ENCODE results near the gene BLOC1S4.

Gene BLOC1S4

DNA sequence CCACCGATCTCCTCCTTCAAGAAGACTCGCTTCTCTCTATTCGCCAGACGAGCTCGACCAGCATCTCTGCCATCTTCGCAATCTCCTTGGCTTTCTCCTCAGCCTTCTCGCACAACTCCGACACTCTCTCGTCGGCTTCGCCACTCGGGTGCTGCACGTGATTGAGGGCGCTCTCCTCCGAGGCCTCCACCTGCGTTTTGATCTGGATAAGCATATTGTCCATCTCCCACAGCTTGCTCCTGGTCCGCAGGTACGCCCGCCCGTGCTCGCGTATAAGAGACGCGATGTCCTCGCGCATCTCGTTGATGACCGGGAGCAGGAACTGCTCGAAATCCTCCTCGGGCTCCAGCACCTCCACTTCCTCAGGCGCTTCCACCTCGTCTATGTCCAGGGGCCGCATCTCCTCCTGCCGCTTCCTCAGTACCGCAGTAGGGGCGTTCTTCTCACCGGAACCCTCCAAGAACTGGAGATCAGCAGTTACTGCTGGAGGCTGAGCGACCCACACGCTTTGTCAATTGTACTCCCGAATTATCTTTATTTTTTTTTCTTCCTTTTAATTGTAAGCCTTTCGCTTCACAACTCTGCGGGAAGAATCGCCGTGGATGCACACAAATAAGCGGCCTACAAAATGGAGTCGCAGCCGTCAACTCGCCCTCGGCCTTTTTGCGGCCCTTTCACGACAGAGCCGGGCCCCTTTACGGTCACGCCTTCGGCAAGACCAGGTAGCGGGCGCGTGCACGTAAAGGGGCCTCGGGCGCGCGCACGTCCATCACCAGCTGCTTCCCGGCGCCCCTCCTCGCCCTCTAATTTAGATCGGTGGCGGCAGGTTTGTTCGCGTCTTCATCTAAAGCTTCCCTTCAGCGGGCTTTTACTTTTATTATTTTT lies 6.5 kb upstream of the BLOC1S4 start, which contains the start of gene MRFAP1L1:
Gene MRFAP1L1 (minus strand): TSS at position 636 of the 885 bp plus-strand sequence. CDS start 236 bp downstream, at position 400.
- Histone ChIP-seq H3K4ac (ENCODE audit: low read depth, low read length) (no peak within 1 kb of the TSS), H3K36me3 (ENCODE audit: control insufficient read depth, insufficient read depth, low read length) (no peaks in the 10 kb centered on the region), H3K79me1 (ENCODE audit: low read length) (peaks cover 23% of the 10 kb centered on the region), H4K5ac (ENCODE audit: low read length) (peak within 1 kb of the TSS; percentile 78), H3K4me1 (ENCODE audit: control insufficient read depth, low read depth, low read length) (peaks cover 10% of the 10 kb centered on the region), H3K9ac (ENCODE audit: low read length) (peak within 1 kb of the TSS; percentile 95), H3K79me2 (ENCODE audit: control insufficient read depth, insufficient read depth, low read length) (peaks cover 36% of the 10 kb centered on the region), H2BK120ac (ENCODE audit: low read depth, low read length) (no peak within 1 kb of the TSS), H3K4me3 (ENCODE audit: low read length) (peak within 1 kb of the TSS; percentile 91), H3K27me3 (ENCODE audit: insufficient read depth, low read length, poor library complexity) (no peaks in the 10 kb centered on the region), H3K56ac (ENCODE audit: low read length) (peak within 1 kb of the TSS; percentile 97), H3K27ac (ENCODE audit: low read depth, low read length) (peak within 1 kb of the TSS; percentile 34), H4K8ac (ENCODE audit: low read depth, low read length) (no peak within 1 kb of the TSS), H2BK5ac (ENCODE audit: low read length) (no peak within 1 kb of the TSS), H3K18ac (ENCODE audit: low read length) (no peak within 1 kb of the TSS), H2BK15ac (replicated peaks; ENCODE audit: low read depth) (no peak within 1 kb of the TSS), H3K4me2 (ENCODE audit: low read length) (peak within 1 kb of the TSS; percentile 96), H2AK5ac (ENCODE audit: low read length) (peak within 1 kb of the TSS; percentile 73), H3K23ac (ENCODE audit: low read length) (peak within 1 kb of the TSS; percentile 98)
- WGBS (ENCODE audit: extremely low coverage, insufficient coverage, low lambda C conversion rate): no CpG with 5 or more reads among the region's 72 CpGs
- DNase-seq: peak; percentile 99

DNA sequence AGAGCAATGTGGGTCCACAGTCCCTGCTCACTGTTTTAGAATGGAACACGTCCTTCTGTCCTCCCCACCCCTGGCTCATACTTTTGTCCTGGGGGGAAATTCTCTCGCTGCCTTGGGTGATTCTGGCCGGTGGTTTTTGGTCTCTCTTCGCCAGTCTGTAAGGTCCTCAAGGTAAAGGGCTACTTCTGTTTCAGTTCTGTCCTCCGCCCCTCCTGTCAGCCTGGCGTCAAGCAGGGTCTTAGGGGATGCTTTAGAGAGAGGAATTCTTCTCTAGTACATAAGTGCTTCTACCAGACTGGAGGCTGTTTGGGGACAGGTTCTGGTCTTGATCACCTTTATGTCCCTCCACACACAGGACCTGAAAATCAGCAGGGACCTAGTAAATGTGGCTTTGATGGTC lies 5.7 kb upstream of the BLOC1S4 start:
- H2BK5ac ChIP-seq (ENCODE audit: low read length): no peak overlapping the region
- WGBS (ENCODE audit: extremely low coverage, insufficient coverage, low lambda C conversion rate): no CpG with 5 or more reads among the region's 6 CpGs
- H4K8ac ChIP-seq (ENCODE audit: low read depth, low read length): no peak overlapping the region
- H3K18ac ChIP-seq (ENCODE audit: low read length): no peak overlapping the region
- no peak overlapping the region for H2BK15ac ChIP-seq (replicated peaks; ENCODE audit: low read depth)
- H3K4me2 ChIP-seq (ENCODE audit: low read length): peak overlapping the region; percentile 59
- H3K27ac ChIP-seq (ENCODE audit: low read depth, low read length): no peak overlapping the region
- no peaks in the 10 kb centered on the region for H3K27me3 ChIP-seq (ENCODE audit: insufficient read depth, low read length, poor library complexity)
- H3K4me3 ChIP-seq (ENCODE audit: low read length): peak overlapping the region; percentile 19
- peaks cover 10% of the 10 kb centered on the region for H3K4me1 ChIP-seq (ENCODE audit: control insufficient read depth, low read depth, low read length)
- H2AK5ac ChIP-seq (ENCODE audit: low read length): no peak overlapping the region
- H2BK120ac ChIP-seq (ENCODE audit: low read depth, low read length): no peak overlapping the region
- H3K23ac ChIP-seq (ENCODE audit: low read length): no peak overlapping the region
- peak overlapping the region; percentile 78 for H4K5ac ChIP-seq (ENCODE audit: low read length)
- no peaks in the 10 kb centered on the region for H3K36me3 ChIP-seq (ENCODE audit: control insufficient read depth, insufficient read depth, low read length)
- H3K79me1 ChIP-seq (ENCODE audit: low read length): peaks cover 19% of the 10 kb centered on the region
- DNase-seq: no peak
- H3K56ac ChIP-seq (ENCODE audit: low read length): peak overlapping the region; percentile 83
- peaks cover 36% of the 10 kb centered on the region for H3K79me2 ChIP-seq (ENCODE audit: control insufficient read depth, insufficient read depth, low read length)
- H3K4ac ChIP-seq (ENCODE audit: low read depth, low read length): no peak overlapping the region
- H3K9ac ChIP-seq (ENCODE audit: low read length): peak overlapping the region; percentile 71

DNA sequence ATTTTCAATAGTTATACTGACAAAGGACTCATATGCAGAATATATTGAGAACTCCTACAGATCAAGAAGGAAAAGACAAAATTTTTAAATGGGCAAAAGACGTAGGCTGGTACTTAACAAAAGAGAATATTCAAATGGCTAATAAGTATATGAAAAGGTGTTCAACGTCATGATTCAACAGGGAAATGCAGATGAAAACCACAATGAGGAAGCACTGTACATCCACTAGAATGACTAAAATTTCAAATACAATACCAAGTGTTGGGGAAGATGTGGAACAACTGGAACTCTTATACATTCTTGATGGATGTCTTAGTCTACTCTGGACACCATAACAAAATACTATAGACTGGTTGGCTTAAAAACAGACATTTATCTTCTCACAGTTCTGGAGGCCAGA lies 5.0 kb upstream of the BLOC1S4 start:
- Histone ChIP-seq H2AK5ac (ENCODE audit: low read length) (no peak overlapping the region), H3K79me2 (ENCODE audit: control insufficient read depth, insufficient read depth, low read length) (peaks cover 33% of the 10 kb centered on the region), H3K27me3 (ENCODE audit: insufficient read depth, low read length, poor library complexity) (no peaks in the 10 kb centered on the region), H3K79me1 (ENCODE audit: low read length) (peaks cover 19% of the 10 kb centered on the region), H3K36me3 (ENCODE audit: control insufficient read depth, insufficient read depth, low read length) (no peaks in the 10 kb centered on the region), H3K9ac (ENCODE audit: low read length) (no peak overlapping the region), H3K4me3 (ENCODE audit: low read length) (no peak overlapping the region), H3K4me2 (ENCODE audit: low read length) (no peak overlapping the region), H3K23ac (ENCODE audit: low read length) (no peak overlapping the region), H3K4me1 (ENCODE audit: control insufficient read depth, low read depth, low read length) (peaks cover 10% of the 10 kb centered on the region), H3K18ac (ENCODE audit: low read length) (no peak overlapping the region), H2BK120ac (ENCODE audit: low read depth, low read length) (no peak overlapping the region), H4K8ac (ENCODE audit: low read depth, low read length) (no peak overlapping the region), H2BK5ac (ENCODE audit: low read length) (no peak overlapping the region), H3K56ac (ENCODE audit: low read length) (no peak overlapping the region), H2BK15ac (replicated peaks; ENCODE audit: low read depth) (no peak overlapping the region), H3K4ac (ENCODE audit: low read depth, low read length) (no peak overlapping the region), H4K5ac (ENCODE audit: low read length) (no peak overlapping the region), H3K27ac (ENCODE audit: low read depth, low read length) (no peak overlapping the region)
- DNase-seq: no peak
- WGBS (ENCODE audit: extremely low coverage, insufficient coverage, low lambda C conversion rate): no CpG with 5 or more reads among the region's 2 CpGs

GRCh38 chr4:6714954-6715353 lies 1.0 kb upstream of the BLOC1S4 start:
- no peaks in the 10 kb centered on the region for H3K4me1 ChIP-seq (ENCODE audit: control insufficient read depth, low read depth, low read length)
- no peak overlapping the region for H3K9ac ChIP-seq (ENCODE audit: low read length)
- no peak overlapping the region for H3K4ac ChIP-seq (ENCODE audit: low read depth, low read length)
- H3K27ac ChIP-seq (ENCODE audit: low read depth, low read length): no peak overlapping the region
- no CpG with 5 or more reads among the region's 1 CpG for WGBS (ENCODE audit: extremely low coverage, insufficient coverage, low lambda C conversion rate)
- H3K27me3 ChIP-seq (ENCODE audit: insufficient read depth, low read length, poor library complexity): no peaks in the 10 kb centered on the region
- H3K56ac ChIP-seq (ENCODE audit: low read length): no peak overlapping the region
- H2BK120ac ChIP-seq (ENCODE audit: low read depth, low read length): no peak overlapping the region
- no peak overlapping the region for H4K5ac ChIP-seq (ENCODE audit: low read length)
- peaks cover 9% of the 10 kb centered on the region for H3K79me2 ChIP-seq (ENCODE audit: control insufficient read depth, insufficient read depth, low read length)
- H2BK5ac ChIP-seq (ENCODE audit: low read length): no peak overlapping the region
- no peak overlapping the region for H3K18ac ChIP-seq (ENCODE audit: low read length)
- no peak overlapping the region for H2BK15ac ChIP-seq (replicated peaks; ENCODE audit: low read depth)
- no peak overlapping the region for H2AK5ac ChIP-seq (ENCODE audit: low read length)
- H3K36me3 ChIP-seq (ENCODE audit: control insufficient read depth, insufficient read depth, low read length): no peaks in the 10 kb centered on the region
- H3K79me1 ChIP-seq (ENCODE audit: low read length): peaks cover 7% of the 10 kb centered on the region
- no peak overlapping the region for H4K8ac ChIP-seq (ENCODE audit: low read depth, low read length)
- DNase-seq: no peak
- H3K23ac ChIP-seq (ENCODE audit: low read length): no peak overlapping the region
- H3K4me3 ChIP-seq (ENCODE audit: low read length): no peak overlapping the region
- no peak overlapping the region for H3K4me2 ChIP-seq (ENCODE audit: low read length)

GRCh38 chr4:6715704-6716017 lies 313 bp upstream of the BLOC1S4 start:
- WGBS (ENCODE audit: extremely low coverage, insufficient coverage, low lambda C conversion rate): no CpG with 5 or more reads among the region's 9 CpGs
- Histone ChIP-seq H4K8ac (ENCODE audit: low read depth, low read length) (peak overlapping the region; percentile 28), H3K4me2 (ENCODE audit: low read length) (peak overlapping the region; percentile 53), H3K56ac (ENCODE audit: low read length) (peak overlapping the region; percentile 84), H3K18ac (ENCODE audit: low read length) (no peak overlapping the region), H3K27me3 (ENCODE audit: insufficient read depth, low read length, poor library complexity) (no peaks in the 10 kb centered on the region), H3K79me1 (ENCODE audit: low read length) (peaks cover 7% of the 10 kb centered on the region), H2BK5ac (ENCODE audit: low read length) (no peak overlapping the region), H3K27ac (ENCODE audit: low read depth, low read length) (no peak overlapping the region), H3K4me3 (ENCODE audit: low read length) (no peak overlapping the region), H2AK5ac (ENCODE audit: low read length) (no peak overlapping the region), H3K79me2 (ENCODE audit: control insufficient read depth, insufficient read depth, low read length) (peaks cover 9% of the 10 kb centered on the region), H2BK120ac (ENCODE audit: low read depth, low read length) (no peak overlapping the region), H3K36me3 (ENCODE audit: control insufficient read depth, insufficient read depth, low read length) (no peaks in the 10 kb centered on the region), H3K9ac (ENCODE audit: low read length) (peak overlapping the region; percentile 62), H3K4me1 (ENCODE audit: control insufficient read depth, low read depth, low read length) (no peaks in the 10 kb centered on the region), H3K23ac (ENCODE audit: low read length) (no peak overlapping the region), H2BK15ac (replicated peaks; ENCODE audit: low read depth) (no peak overlapping the region), H4K5ac (ENCODE audit: low read length) (peak overlapping the region; percentile 98), H3K4ac (ENCODE audit: low read depth, low read length) (no peak overlapping the region)
- DNase-seq: no peak
